ENCODE measurements around the gene RIN1. TPM values are rescaled to one million over a fixed set of nuclear protein-coding genes. Genes with fewer than 3 reads are reported as not detected.
A peak's percentile ranks its signal among the peaks of the same experiment; 100 is the strongest.

The RIN1 gene
- total and polyA plus RNA-seq, 2 of the 13 experiments (the other 11 are each of a cell fraction or from before 2014, with no cell fraction given) = 2.4 to 4.1 TPM

DNA sequence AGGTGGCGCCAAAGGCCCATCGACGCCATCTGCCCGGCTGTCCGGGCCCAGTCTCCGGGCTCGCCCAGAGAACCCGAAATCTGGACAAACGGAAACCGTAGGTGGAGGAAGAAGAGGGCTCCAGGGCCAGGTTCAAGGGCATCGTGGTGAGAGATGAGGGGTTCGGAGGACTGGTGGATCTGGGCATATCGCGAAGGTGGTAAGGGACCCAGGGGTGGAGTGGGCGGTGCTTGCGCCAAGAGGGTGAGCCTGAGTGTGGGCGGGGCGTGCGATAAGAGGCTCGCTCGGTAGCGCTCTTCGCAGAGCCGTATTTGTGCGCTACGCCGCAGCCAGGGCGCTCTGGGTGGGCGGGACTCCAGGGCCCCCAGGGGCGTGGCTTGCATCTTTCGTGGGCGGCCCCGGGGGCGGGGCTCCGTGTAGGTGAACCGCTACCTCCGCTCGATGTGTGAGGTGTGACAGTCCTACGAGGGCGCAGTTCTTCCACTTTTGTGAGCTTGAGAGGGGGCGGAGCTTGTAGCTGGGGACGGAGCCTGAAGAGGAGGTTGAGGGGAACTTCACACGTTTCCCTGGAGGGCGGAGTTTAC is 24.2 kb downstream of the RIN1 start (continued):
- TF ChIP-seq ZNF574 (CRISPR knock-in tag; IDR thresholded peaks at IDR 0.05) = no peak
- no peak for TF ChIP-seq HOXA9 (CRISPR knock-in tag; IDR thresholded peaks at IDR 0.05; ENCODE audit: borderline replicate concordance)
- TF ChIP-seq, protein P1, sequence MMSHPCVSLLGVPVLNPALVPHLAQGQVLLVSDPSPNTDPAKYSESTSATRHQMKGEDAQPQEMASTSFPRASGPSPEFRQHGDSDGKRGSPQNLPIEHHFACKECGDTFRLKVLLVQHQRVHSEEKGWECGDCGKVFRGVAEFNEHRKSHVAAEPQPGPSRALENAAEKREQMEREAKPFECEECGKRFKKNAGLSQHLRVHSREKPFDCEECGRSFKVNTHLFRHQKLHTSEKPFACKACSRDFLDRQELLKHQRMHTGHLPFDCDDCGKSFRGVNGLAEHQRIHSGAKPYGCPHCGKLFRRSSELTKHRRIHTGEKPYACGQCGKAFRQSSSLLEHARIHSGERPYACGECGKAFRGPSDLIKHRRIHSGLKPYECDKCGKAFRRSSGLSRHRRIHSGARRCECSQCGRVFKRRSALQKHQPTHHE (CRISPR knock-in tag; IDR thresholded peaks at IDR 0.05; ENCODE audit: borderline replicate concordance) = peak; percentile 51; the same call in 1 of the 2 replicates
- no peak for TF ChIP-seq ZNF253 (CRISPR knock-in tag; IDR thresholded peaks at IDR 0.05; ENCODE audit: borderline replicate concordance)
- no peak for TF ChIP-seq TBL1XR1 (IDR thresholded peaks at IDR 0.05; ENCODE audit: borderline replicate concordance, low read length, partially characterized antibody)
- no peak; the same call in 1 of the 2 replicates for TF ChIP-seq HNF4A (CRISPR knock-in tag; IDR thresholded peaks at IDR 0.05)
- TF ChIP-seq, protein P2, sequence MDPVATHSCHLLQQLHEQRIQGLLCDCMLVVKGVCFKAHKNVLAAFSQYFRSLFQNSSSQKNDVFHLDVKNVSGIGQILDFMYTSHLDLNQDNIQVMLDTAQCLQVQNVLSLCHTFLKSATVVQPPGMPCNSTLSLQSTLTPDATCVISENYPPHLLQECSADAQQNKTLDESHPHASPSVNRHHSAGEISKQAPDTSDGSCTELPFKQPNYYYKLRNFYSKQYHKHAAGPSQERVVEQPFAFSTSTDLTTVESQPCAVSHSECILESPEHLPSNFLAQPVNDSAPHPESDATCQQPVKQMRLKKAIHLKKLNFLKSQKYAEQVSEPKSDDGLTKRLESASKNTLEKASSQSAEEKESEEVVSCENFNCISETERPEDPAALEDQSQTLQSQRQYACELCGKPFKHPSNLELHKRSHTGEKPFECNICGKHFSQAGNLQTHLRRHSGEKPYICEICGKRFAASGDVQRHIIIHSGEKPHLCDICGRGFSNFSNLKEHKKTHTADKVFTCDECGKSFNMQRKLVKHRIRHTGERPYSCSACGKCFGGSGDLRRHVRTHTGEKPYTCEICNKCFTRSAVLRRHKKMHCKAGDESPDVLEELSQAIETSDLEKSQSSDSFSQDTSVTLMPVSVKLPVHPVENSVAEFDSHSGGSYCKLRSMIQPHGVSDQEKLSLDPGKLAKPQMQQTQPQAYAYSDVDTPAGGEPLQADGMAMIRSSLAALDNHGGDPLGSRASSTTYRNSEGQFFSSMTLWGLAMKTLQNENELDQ (CRISPR knock-in tag; IDR thresholded peaks at IDR 0.05; ENCODE audit: borderline replicate concordance) = no peak
- no peak for TF ChIP-seq PAWR (CRISPR knock-in tag; IDR thresholded peaks at IDR 0.05; ENCODE audit: borderline replicate concordance)
- TF ChIP-seq ZNF543 (CRISPR knock-in tag; IDR thresholded peaks at IDR 0.05) = no peak
- TF ChIP-seq ZBTB42 (CRISPR knock-in tag; IDR thresholded peaks at IDR 0.05) = no peak
- TF ChIP-seq TAF1 (CRISPR knock-in tag; IDR thresholded peaks at IDR 0.05) = no peak; the same call in 1 of the 2 replicates
- peak; percentile 80 for TF ChIP-seq DRAP1 (CRISPR knock-in tag; IDR thresholded peaks at IDR 0.05)
- no peak for TF ChIP-seq ZNF784 (CRISPR knock-in tag; IDR thresholded peaks at IDR 0.05; ENCODE audit: borderline replicate concordance)
- TF ChIP-seq, protein P3, sequence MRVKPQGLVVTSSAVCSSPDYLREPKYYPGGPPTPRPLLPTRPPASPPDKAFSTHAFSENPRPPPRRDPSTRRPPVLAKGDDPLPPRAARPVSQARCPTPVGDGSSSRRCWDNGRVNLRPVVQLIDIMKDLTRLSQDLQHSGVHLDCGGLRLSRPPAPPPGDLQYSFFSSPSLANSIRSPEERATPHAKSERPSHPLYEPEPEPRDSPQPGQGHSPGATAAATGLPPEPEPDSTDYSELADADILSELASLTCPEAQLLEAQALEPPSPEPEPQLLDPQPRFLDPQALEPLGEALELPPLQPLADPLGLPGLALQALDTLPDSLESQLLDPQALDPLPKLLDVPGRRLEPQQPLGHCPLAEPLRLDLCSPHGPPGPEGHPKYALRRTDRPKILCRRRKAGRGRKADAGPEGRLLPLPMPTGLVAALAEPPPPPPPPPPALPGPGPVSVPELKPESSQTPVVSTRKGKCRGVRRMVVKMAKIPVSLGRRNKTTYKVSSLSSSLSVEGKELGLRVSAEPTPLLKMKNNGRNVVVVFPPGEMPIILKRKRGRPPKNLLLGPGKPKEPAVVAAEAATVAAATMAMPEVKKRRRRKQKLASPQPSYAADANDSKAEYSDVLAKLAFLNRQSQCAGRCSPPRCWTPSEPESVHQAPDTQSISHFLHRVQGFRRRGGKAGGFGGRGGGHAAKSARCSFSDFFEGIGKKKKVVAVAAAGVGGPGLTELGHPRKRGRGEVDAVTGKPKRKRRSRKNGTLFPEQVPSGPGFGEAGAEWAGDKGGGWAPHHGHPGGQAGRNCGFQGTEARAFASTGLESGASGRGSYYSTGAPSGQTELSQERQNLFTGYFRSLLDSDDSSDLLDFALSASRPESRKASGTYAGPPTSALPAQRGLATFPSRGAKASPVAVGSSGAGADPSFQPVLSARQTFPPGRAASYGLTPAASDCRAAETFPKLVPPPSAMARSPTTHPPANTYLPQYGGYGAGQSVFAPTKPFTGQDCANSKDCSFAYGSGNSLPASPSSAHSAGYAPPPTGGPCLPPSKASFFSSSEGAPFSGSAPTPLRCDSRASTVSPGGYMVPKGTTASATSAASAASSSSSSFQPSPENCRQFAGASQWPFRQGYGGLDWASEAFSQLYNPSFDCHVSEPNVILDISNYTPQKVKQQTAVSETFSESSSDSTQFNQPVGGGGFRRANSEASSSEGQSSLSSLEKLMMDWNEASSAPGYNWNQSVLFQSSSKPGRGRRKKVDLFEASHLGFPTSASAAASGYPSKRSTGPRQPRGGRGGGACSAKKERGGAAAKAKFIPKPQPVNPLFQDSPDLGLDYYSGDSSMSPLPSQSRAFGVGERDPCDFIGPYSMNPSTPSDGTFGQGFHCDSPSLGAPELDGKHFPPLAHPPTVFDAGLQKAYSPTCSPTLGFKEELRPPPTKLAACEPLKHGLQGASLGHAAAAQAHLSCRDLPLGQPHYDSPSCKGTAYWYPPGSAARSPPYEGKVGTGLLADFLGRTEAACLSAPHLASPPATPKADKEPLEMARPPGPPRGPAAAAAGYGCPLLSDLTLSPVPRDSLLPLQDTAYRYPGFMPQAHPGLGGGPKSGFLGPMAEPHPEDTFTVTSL (CRISPR knock-in tag; IDR thresholded peaks at IDR 0.05; ENCODE audit: borderline replicate concordance) = no peak
- peak; percentile 78 for TF ChIP-seq ZNF777 (CRISPR knock-in tag; IDR thresholded peaks at IDR 0.05)
- TF ChIP-seq NBN (conservative IDR thresholded peaks at IDR 0.05) = no peak

Measured in HepG2 (cell line).